CD4-positive, alpha-beta T cell treated with Interleukin-15 for 4 hours (primary cell): Measurements from ENCODE around the gene MSI2.

Source experiments
- DNase-seq: peaks from one replicate; pipeline ENCODE4 v3.0.0-alpha.2; 2020; ENCODE audit warnings: low spot score

MSI2 gene

GRCh38 chr17:57416369-57416768 lies 160.0 kb downstream of the MSI2 start:
- no peak for DNase-seq

DNA sequence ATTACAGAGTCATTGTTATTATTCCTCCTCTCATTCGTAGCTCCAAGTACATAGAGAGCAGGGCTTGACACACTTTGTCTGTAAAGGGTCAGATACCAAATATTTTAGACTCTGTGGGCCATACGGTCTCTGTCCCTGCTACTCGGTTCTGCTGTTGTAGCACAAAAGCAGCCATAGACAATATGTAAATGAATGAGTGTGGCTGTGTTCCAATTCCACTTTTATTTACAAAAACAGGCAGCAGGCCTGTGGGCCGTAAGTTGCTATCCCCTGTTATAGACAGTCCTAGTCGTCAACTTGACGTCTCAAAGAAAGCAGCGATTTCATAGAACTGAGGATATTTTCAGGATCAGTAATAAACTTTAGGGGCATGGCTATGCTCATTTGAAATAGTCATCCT lies 161.6 kb downstream of the MSI2 start:
- DNase-seq = no peak

GRCh38 chr17:57418463-57419246 lies 162.3 kb downstream of the MSI2 start:
- DNase-seq = no peak

DNA sequence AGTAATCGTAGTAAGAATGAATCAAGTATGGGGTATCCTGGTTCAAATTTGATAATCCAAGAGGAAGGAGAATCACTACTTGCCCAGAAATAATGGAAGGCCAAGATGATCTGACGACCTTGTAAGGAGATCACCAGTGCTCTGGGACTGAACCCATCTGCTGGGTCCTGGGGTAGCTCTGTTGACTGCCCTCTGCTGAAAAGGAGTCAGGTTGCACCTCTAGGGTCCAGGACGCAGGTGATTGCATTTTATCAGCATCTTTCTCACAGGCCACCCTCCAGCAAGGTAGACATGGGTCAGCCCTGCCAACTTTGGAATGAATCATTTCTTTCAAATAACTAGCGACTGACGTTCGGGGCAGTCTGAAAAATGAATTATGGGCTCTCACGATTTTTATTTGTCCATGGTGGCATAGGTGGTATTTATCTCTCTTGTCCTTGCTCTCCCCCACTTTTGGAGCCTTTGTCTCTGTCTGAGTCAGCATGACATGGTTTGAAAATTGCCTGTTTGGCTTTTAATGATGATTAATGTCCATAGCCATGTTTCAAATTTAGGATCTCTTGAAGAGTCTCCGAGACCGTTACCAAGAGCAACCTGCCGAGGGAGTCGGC lies 163.7 kb downstream of the MSI2 start:
- DNase-seq = no peak

- no peak for DNase-seq
These were observed 164.7 kb downstream of the MSI2 start for GRCh38 chr17:57420734-57421717.

- DNase-seq = no peak
These were observed 166.3 kb downstream of the MSI2 start for GRCh38 chr17:57422574-57423164.

DNA sequence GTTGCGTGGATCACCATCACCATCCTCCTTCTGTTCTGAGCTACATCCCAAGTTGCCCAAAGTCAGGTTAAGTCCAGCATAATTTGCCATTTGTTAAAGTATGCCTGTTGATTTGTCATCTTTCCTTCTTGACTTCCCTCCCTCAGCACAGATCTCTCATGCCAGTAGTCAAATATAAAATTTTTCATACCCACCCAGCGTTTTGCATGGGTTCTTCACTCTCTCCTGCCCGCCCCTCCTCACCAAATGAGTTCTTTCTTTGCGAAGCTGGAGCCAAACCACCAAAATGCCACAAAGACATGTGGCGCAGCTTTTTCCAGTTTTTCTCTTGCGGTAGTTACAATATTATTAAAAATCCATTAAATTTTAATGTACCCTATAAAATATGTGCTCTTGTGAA lies 167.2 kb downstream of the MSI2 start:
- no peak for DNase-seq

GRCh38 chr17:57424273-57424672 lies 167.9 kb downstream of the MSI2 start:
- DNase-seq = no peak

DNA sequence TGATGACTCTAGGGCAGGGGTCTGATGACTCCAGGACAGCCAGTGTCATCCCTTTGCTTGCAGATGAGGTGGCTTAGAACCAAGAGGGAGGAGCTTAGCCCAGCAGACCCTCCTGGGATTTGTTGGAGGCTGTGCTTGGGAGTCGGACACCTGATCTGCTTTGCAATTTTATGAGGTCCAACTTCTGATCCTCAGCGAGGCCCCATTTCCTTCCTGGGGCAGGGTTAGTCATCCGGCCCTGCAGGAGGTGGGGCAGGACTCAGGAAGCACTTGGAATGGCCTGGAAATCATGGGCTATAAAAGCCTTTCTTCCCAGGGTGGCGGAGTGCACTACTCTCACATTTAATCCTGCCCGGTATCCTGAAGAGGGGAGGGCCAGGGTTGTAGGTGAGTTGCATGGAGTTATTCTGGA lies 168.5 kb downstream of the MSI2 start:
- DNase-seq = no peak

DNA sequence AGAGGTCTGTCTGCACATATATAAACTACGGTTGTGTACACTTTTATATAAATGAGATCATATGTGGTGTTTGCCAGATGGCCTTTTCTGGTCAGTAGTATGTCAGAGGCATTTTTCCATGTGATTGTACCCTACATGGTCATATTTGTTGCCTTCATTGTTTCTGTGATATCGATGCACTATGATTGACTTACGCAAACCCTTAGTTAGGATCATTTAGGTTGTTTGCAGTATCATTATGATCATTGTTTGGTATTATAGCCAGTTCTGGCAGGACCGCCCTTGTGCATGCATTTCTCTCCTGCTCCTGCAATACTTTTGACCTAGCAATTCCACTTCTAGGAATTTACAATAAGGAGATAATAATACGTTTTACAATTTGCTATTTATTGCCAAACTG lies 169.1 kb downstream of the MSI2 start:
- no peak for DNase-seq

GRCh38 chr17:57425903-57426880 lies 169.9 kb downstream of the MSI2 start:
- no peak for DNase-seq

GRCh38 chr17:57429966-57430365 lies 173.6 kb downstream of the MSI2 start:
- no peak for DNase-seq

DNA sequence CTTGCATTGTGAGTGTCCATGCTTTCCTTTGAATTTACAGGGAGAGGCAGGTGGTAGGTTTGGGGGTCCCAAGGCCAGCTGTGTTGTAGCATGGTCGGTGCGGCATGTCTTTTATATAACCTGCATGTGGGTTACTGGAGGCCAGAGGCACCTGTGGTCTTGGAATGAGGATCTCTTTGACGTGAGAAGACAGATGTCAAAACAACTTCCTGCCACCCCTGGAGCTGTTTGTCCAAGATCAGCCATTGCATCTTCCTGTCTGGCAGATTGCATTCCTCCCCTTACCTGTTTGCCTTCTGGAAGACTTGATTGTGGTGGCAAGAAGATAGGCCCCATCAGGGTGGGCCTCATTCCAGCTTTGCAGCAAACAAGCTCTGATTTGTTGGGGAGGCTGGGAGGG lies 175.1 kb downstream of the MSI2 start:
- no peak for DNase-seq

GRCh38 chr17:57432507-57433277 lies 176.4 kb downstream of the MSI2 start:
- DNase-seq = no peak

DNA sequence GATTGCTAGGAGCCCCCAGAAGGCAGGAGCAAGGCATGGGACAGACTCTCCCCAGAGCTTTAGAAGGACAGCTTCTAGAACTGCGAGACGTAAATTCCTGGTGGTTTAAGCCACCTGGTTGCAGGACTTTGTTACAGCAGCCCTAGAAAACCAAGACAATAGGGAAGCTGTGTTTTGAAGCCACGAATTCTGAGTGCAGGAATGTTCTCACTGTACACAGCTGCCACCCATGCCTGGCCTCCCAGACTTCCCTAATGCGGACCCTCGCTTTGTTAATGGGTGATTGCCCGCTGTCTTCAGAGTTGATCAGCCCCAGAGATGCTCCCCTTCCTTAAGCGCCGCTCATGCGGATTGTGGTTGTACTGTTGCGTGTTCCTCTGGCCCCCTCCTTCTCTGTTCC lies 177.1 kb downstream of the MSI2 start:
- no peak for DNase-seq

- DNase-seq = no peak
These were observed 178.0 kb downstream of the MSI2 start for GRCh38 chr17:57434361-57434760.

- no peak for DNase-seq
These were observed 180.2 kb downstream of the MSI2 start for GRCh38 chr17:57436565-57436964.

DNA sequence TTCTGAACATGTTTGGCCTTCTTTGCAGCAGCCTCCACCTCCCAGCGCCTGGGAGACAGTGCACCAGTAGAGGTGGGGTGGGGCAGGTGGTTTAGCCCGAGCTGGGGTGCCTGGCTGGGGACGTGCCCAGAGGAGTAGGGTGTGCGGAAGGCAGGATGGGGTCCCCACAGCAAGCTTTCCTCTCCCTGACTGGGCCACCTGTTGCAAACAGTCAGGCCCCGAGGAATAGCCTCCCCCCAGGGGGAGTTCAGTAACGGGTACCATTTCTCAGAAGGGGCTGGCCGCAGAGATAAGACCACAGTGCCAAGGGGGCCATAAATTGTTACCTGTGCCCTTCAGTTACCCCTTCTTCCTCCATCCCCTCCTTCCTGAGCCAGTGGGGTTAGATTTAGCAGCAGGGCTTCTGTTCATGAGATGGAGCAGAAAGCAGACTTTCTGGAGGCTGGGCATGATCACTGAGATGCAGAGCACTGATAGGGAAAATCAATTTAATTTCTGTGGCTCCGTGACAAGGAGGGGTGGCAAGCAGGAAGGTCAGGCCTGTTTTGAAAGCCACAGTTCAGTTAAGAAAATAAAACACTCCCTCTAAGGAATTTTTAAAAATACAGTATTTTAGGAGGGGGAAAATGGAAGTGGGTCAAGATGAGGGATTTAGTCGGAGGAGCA lies 181.9 kb downstream of the MSI2 start:
- DNase-seq = no peak

GRCh38 chr17:57439651-57440050 lies 183.3 kb downstream of the MSI2 start:
- DNase-seq = no peak
